GM19043 (cell line): ENCODE measurements around the gene KRT20.
"Not testable (repeated sequence)": the region's sequence is repeated elsewhere in the genome, so short reads cannot be mapped to it uniquely, and the experiment has no call there.

Experiments used
- ATAC-seq: cut with Tn5 transposase; IDR thresholded peaks from one replicate; pipeline ENCODE4 v1.9.1; 2021; ENCODE audit warnings: low read depth; ENCODE audit not compliant: unreplicated experiment

Gene KRT20

DNA sequence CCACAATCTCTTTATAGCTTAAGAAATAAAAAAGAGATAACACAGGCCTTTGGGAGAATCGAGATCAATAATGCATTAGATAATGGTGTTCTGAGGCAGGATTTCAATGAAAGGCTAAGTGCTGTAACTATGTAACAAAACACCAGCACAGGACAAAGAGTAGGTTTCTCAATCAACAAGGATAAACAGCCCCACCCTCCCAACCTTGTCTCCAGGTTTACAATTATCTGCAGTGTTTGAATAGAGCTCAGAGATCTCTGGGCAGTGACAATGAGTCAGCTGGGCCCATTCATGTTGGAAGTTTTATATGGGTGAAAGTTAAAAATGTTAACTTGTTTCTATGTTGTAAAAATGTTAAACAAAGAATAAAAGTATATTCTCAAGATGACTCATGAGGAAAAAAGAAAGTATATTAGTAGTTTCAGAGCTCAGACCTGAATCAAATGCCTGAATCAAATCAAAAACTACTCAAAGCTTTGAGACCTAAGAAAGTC is 17.0 kb upstream of the KRT20 start:
- ATAC-seq: no peak

DNA sequence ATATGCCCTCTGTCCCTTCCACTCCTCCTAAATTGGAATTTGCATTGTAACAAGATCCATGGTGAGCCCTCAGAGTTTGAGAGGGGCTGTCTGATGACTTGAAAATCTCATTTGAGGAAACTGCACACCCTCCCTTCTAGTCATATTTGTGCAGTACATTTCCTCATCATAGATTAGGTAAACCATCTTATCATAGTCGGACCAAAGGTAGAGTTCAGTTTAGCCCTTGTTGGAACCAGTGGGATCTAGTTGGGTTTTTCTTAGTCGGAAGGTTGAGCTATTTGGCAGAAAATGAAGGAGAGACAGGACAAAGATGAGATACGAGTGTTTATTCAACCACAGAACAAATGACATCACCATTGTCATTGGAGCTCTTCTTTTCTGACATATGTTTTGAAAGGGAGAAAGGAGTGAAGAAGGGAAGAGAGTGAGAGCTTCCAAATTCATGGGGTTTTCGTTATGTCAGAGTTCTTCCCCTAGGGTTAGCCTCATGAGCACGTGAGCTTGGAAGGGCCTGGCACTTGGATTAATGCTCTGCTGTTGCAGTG is 15.8 kb upstream of the KRT20 start:
- ATAC-seq: no peak

DNA sequence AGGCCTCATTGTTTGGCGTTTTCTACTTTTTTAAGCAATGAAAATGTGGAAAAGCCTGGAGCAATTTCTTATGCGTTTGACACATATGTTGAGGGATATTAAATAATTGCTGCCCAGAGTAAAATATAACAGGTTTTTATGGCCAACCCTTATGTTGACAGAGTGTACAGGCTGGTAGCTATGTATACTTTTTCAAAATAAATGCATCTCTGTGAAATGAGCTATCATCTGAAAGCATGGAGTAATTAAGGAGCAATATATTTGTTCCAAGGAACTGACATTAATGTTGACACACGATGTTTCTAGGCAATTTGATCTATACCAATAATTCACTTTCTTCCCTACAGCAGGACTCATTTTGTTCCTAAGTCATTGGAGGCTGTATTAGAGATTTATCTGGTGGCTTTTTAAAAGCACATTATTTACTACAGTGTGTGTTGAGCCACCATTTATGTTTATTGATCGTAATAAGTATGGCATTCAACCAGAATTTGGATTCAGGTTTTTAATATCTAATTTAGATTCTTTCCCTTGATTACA is 11.9 kb upstream of the KRT20 start:
- ATAC-seq: no peak

GRCh38 chr17:40895106-40895730 is 10.2 kb upstream of the KRT20 start:
- no peak for ATAC-seq

GRCh38 chr17:40888196-40888720 is 3.2 kb upstream of the KRT20 start:
- no peak for ATAC-seq

DNA sequence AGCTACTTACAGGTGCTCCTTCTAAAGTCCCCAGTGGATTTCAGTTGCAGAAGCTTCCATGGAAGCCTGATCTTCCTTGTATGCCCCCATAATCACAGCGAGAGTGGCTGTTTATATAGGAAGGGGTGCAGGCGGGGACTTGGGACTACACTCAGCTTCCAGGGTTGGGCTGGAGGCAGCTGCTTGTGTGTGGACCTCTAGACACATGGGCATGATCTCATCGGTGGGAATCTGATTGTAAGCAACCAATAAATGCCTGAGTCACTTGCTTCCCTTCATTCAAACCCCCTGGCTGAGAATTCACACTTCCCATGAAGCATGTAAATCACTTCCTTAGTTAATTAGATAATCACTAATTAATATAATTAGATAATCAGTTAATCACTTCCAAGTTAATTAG is 1.0 kb upstream of the KRT20 start:
- no peak for ATAC-seq

DNA sequence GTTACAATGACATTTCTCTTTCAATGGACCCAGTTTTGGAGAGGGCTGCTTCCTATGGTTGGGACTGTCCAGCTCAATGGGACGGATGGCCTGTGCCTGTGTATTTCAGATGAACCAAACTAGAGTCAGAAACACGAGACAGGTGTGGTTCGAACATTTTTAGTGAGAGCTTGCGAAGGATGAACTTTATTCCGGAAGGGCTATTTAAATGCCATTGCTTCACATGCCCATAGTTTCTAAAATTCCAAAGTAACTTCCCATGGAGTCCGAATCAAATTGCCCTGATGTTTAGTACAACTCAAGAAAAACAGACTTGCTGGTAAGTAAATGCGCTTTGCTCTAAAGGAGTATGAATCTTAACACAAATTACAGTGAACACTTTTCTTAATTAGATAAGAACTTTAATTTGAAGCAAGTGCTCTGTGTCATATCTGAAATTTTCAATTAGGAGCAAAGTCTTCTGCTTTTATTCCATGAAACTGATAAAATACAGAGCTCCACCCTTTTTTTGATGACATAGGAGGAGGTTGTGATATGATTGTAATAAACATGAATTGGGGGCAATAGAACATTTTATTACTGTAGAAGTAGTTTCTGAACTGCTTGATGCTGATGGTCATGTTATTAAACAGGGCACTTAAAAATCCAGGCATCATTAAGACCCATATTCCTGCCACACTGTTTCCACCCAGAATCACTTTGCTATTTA is 1.3 kb downstream of the KRT20 start:
- no peak for ATAC-seq

- no peak for ATAC-seq
These were observed 2.0 kb downstream of the KRT20 start for GRCh38 chr17:40883031-40883430.

DNA sequence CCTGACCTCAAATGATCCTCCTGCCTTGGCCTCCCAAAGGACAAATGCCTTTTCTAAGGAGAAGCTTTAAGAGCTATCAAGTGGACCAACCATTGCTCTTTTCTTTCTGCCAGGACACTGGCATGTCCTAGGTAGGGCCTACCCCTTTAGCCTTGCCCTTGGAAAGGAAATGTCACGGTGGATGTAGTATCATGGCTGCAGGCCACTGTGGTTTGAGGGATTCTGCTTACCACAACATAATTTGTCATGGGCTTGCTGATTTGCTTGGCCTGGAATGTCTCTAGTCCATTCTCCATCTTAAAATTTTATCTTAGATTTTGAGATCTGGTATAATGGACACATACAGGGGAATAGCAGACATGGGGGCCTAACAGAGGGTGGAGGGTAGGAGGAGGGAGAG is 6.0 kb downstream of the KRT20 start:
- ATAC-seq: no peak

- no peak for ATAC-seq
These were observed 7.0 kb downstream of the KRT20 start for GRCh38 chr17:40878044-40878443.

DNA sequence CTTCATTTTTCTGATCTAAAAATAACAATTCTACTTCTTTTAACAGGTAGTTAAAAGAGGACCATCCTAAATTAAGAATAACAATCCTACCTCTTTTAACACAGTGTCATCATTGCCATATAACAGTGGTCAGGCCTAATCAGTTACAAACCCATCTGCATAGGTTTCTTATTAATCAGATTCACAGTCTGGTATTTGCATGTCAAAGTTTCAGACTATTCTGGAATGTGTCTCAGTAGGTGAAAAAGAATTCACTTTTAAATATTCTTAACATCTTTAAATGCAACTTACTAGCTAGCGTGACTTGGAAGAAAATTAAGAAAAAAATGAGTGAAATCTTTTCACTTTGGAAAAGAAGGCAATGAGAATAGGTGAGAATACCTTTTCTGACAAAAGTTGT is 11.2 kb downstream of the KRT20 start:
- ATAC-seq: no peak

DNA sequence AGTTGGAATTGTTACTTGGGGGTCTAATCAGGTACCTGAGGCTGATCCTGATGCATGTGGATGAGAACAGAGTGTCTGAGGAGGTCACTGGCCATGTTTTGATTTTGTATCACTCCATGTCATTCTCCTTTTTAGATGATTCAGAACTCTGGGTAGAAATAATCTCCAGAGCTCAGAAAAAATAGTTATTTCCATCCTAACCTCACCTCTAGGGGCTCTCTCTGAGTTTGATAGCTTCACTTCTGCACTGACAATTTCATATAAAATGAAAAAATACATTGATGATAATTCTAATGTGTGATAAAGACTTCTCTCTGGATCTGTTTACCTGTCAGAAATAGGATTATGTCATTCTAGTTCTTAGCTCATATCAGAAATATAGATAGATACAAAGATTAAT is 11.8 kb downstream of the KRT20 start:
- ATAC-seq: no peak

GRCh38 chr17:40872416-40872815 is 12.6 kb downstream of the KRT20 start:
- no peak for ATAC-seq

DNA sequence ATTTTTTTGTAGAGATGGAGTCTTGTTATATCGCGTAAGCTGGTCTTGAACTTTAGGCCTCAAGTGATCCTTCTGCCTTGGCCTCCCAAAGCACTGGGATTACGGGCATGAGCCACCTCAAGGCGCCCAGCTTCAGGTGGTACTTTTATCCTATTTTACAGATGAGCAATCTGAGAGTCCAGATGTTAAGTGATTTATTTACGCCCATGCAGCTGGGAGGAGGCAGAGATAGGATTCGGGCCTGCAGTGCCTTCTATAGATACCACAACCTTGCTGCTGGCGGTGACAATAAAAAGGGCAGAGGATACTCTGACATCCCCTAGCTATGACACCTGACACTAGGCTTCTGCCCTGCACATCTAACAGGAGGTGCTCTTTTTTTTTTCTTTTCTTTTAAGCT is 13.7 kb downstream of the KRT20 start:
- ATAC-seq: no peak

DNA sequence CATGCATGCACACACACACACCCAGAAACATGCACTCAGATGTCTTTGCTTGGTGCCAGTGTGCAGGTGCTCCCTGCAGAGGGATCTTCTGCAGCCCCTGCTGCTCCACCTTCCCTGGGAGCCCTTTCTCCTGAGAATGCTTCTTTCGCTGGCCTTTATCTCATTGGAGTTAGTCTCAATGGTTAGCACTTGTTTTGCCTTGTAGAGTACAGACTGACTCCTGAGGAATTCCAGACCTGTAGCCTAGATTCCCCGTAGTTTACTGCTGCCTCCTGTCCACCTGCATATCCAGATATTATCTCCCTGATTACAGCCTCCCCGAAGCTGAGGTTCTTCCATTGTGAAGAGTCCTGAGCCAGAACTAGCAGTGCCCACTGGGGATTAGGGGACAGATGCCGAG is 14.9 kb downstream of the KRT20 start:
- no peak for ATAC-seq

DNA sequence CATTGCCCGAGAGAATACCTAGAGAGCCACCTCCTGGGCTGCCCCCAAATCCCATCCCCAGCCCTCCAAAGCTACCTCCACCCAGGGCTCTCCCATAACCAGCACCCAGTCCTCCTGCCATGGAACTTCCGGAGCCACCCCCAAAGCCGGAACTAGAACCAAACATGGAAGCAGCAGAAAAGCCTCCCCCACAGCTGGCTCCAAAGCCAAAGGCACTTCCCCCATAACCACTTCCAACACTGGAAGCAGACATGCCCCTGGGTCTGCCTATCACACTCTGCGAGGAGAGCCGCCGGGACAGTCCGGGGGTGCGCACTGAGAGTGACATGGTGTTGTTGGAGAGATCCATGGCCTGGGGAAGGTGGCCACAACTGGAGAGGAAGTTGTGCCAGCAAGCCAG is 18.2 kb downstream of the KRT20 start, which contains the start of gene KRT12:
Gene KRT12, minus strand, starts transcription at position 386 of the 400 bp plus-strand sequence. Its CDS starts 37 bp downstream, at position 349.
- ATAC-seq: no peak

DNA sequence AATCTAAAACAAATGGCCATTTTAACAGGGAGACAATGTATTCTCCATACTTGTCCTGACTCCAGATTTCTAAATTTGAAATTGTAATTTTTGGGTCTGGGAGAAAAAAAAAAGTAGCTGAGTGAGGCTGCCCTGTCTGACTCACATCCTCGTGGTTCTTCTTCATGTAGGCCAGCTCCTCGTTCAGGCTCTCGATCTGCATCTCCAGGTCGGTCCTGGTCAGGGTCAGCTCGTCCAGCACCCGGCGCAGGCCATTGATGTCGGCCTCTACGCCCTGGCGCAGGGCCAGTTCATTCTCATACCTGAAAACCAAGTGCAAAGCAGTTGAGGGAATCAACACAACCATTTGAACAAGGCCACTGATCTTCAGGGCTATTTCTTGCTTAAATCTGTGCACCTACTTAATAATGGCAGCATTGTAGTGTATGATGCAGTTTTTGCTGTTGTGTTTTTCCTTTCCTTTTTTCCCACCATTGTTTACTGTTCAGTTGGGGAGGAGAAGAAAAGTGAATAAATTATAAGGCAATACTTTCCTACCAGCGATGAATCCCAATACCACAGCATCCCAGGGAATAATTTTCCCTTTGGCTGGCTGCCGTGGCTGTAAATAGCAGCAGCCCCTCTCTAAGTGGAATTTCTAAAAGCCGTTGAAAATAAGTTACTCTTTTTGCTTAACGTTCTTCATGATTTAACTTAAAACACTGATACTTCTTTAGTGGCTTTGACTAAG is 20.2 kb downstream of the KRT20 start:
- no peak for ATAC-seq

DNA sequence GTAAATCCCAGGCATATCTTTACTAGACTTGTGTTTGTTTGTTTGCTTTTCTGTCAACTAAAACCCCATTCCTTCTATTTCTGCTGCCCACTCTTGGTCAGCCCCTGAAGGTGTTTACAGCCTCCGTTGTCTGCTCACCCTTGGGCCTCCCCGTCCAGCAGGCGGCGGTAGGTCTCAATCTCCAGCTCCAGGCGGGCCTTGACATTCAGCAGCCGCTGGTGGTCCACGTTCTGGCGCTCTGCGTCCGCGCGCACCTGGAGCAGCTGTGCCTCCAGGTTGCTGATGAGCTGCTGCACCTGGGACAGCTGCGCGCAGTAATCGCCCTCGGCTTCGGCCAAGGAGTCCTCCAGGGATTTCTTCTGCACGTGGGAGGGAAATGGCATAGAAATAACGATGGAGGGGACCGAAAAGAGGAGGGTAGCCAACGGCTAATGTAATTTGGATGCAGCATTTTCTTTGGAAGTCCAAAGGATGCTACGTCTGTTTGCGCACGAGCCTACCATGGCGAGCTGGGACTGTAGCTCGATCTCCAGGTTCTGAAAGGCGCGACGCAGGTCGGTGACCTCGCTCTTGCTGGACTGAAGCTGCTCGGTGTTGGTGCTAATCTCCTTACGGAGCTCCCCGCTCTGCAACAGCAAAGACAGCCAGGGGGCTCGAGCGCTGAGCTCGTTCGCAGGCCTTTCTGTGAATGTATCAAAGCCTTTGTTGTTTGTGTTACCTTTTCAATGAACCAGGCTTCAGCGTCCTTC is 21.9 kb downstream of the KRT20 start:
- ATAC-seq: no peak

GRCh38 chr17:40859536-40859935 is 25.5 kb downstream of the KRT20 start:
- no peak for ATAC-seq

- ATAC-seq: not testable (repeated sequence)
These were observed 26.4 kb downstream of the KRT20 start for GRCh38 chr17:40858667-40859066.
